H1 (cell line): ENCODE data around the gene RAD9A. TPM values are rescaled to one million over a fixed set of nuclear protein-coding genes. Genes with fewer than 3 reads are reported as not detected.

Experiments
- CTCF ChIA-PET: fragments of 300-600 bp; sonication (Branson Sonifier 250); formaldehyde crosslinking; loops from one replicate; lab custom pipeline; 2021; ENCODE audit not compliant: partially characterized antibody; lab: Charles Lee
- POLR2A ChIA-PET: fragments of 300-600 bp; sonication (Branson Sonifier 250); formaldehyde crosslinking; loops from one replicate; lab custom pipeline; 2021; ENCODE audit warnings: inconsistent platforms; ENCODE audit not compliant: partially characterized antibody; lab: Charles Lee
- DNase-seq, 2 experiments: peaks; one replicate each; pipeline versions ENCODE4 v3.0.0 to v3.0.0-alpha.2; 2010 to 2022; ENCODE audit warnings: low spot score in 2 of 2, low read depth in 1 of 2, mixed read lengths in 1 of 2
- FAIRE-seq: peaks from 2 replicates; lab custom pipeline; 2011; peaks lifted over from hg19 to GRCh38; lab: Jason Lieb, UNC
- H2AFZ ChIP-seq: 2 replicates; pipeline ENCODE4 v1.8.1; 2012; ENCODE audit warnings: low read length, inconsistent platforms
- H2AK5ac ChIP-seq: 2 replicates; pipeline ENCODE4 v1.6.1; 2013; ENCODE audit warnings: low read depth, low read length
- H2BK120ac ChIP-seq: replicated peaks from 2 replicates; pipeline ENCODE3; 2013; ENCODE audit warnings: low read depth, low read length, inconsistent platforms
- H2BK12ac ChIP-seq: 2 replicates; pipeline ENCODE4 v1.6.1; 2013; ENCODE audit warnings: low read depth, low read length
- H2BK15ac ChIP-seq: 2 replicates; pipeline ENCODE4 v1.6.1; 2013; ENCODE audit warnings: low read length
- H2BK20ac ChIP-seq: 2 replicates; pipeline ENCODE4 v1.6.1; 2013; ENCODE audit warnings: low read length
- H2BK5ac ChIP-seq: 2 replicates; pipeline ENCODE4 v1.6.1; 2013; ENCODE audit warnings: low read depth, low read length
- H3K14ac ChIP-seq: 2 replicates; pipeline ENCODE4 v1.6.1; 2013; ENCODE audit warnings: inconsistent platforms; ENCODE audit not compliant: insufficient read length
- H3K18ac ChIP-seq: 2 replicates; pipeline ENCODE4 v1.6.1; 2013; ENCODE audit warnings: low read length; ENCODE audit errors: extremely low read depth
- H3K23ac ChIP-seq: 2 replicates; pipeline ENCODE4 v1.6.1; 2013; ENCODE audit warnings: inconsistent platforms; ENCODE audit not compliant: insufficient read length
- H3K23me2 ChIP-seq: 2 replicates; pipeline ENCODE4 v1.6.1; 2013; ENCODE audit warnings: low read depth, low read length
- H3K27ac ChIP-seq: 2 replicates; pipeline ENCODE4 v1.6.1; 2011; ENCODE audit warnings: low read depth, low read length, inconsistent platforms
- H3K27me3 ChIP-seq, 4 experiments: replicated peaks in 1 of 4; 1 replicate in 1 of 4; 2 replicates in 3 of 4; pipeline versions ENCODE4 v1.6.1 to v1.8.1; 2011 to 2013; ENCODE audit warnings: low read length in 3 of 4, mild to moderate bottlenecking in 3 of 4, inconsistent platforms in 2 of 4, mixed read lengths in 2 of 4, moderate library complexity in 1 of 4; ENCODE audit not compliant: control insufficient read depth in 3 of 4, insufficient read depth in 3 of 4; ENCODE audit errors: extremely low read depth in 1 of 4
- H3K36me3 ChIP-seq, 4 experiments: 2 replicates each; pipeline versions ENCODE4 v1.6.1 to v1.8.1; 2011 to 2013; ENCODE audit warnings: mild to moderate bottlenecking in 4 of 4, low read length in 3 of 4, moderate library complexity in 2 of 4, control low read depth in 1 of 4, inconsistent platforms in 1 of 4; ENCODE audit not compliant: insufficient read depth in 4 of 4, control insufficient read depth in 2 of 4
- H3K4ac ChIP-seq: replicated peaks from 2 replicates; pipeline ENCODE3; 2013; ENCODE audit warnings: low read length, low read depth, mixed read lengths, inconsistent platforms; ENCODE audit not compliant: insufficient read length
- H3K4me1 ChIP-seq, 4 experiments: replicated peaks in 1 of 4; 1 replicate in 1 of 4; 2 replicates in 3 of 4; pipeline versions ENCODE4 v1.6.1 to v1.8.1; 2011 to 2013; ENCODE audit warnings: low read length in 3 of 4, inconsistent platforms in 2 of 4, mixed read lengths in 1 of 4; ENCODE audit not compliant: insufficient read depth in 4 of 4, control insufficient read depth in 3 of 4
- H3K4me2 ChIP-seq, 2 experiments: 2 replicates each; pipeline versions ENCODE4 v1.6.1 to v1.8.1; 2011 to 2013; ENCODE audit warnings: low read depth in 2 of 2, low read length in 2 of 2, control low read depth in 1 of 2, inconsistent platforms in 1 of 2, mild to moderate bottlenecking in 1 of 2; ENCODE audit not compliant: insufficient read depth in 1 of 2
- H3K4me3 ChIP-seq, 4 experiments: fragments of 200-600, 300-600 bp in 1 of 4; sonication (generic), shearing (Covaris generic), sonication (Bioruptor Twin) in 1 of 4; 2 replicates each; pipeline versions ENCODE4 v1.5.1 to v1.8.1; 2011 to 2016; ENCODE audit warnings: low read length in 4 of 4, low read depth in 3 of 4, control low read depth in 2 of 4, inconsistent platforms in 2 of 4, mild to moderate bottlenecking in 2 of 4, mixed read lengths in 1 of 4, moderate library complexity in 1 of 4; ENCODE audit not compliant: insufficient read depth in 2 of 4; ENCODE audit errors: extremely low read depth in 1 of 4
- H3K56ac ChIP-seq: replicated peaks from 2 replicates; pipeline ENCODE3; 2013; ENCODE audit warnings: low read depth, mild to moderate bottlenecking, mixed read lengths, low read length, inconsistent platforms; ENCODE audit not compliant: insufficient read length
- H3K79me1 ChIP-seq: 2 replicates; pipeline ENCODE4 v1.6.1; 2013; ENCODE audit warnings: low read depth, low read length, control low read depth
- H3K79me2 ChIP-seq, 2 experiments: 2 replicates each; pipeline versions ENCODE4 v1.6.1 to v1.8.1; 2012 to 2013; ENCODE audit warnings: low read length in 2 of 2, mild to moderate bottlenecking in 2 of 2, inconsistent platforms in 1 of 2; ENCODE audit not compliant: insufficient read depth in 2 of 2, control insufficient read depth in 1 of 2
- H3K9ac ChIP-seq, 4 experiments: replicated peaks in 1 of 4; 1 replicate in 1 of 4; 2 replicates in 3 of 4; pipeline versions ENCODE4 v1.6.1 to v1.8.1; 2011 to 2013; ENCODE audit warnings: low read depth in 3 of 4, low read length in 3 of 4, control low read depth in 2 of 4, mild to moderate bottlenecking in 2 of 4, moderate library complexity in 2 of 4, inconsistent platforms in 1 of 4; ENCODE audit errors: extremely low read depth in 1 of 4
- H3K9me3 ChIP-seq, 2 experiments: 2 replicates each; pipeline versions ENCODE4 v1.6.1 to v1.8.1; 2012 to 2013; ENCODE audit warnings: mild to moderate bottlenecking in 2 of 2, moderate library complexity in 2 of 2, control low read depth in 1 of 2, inconsistent platforms in 1 of 2, low read depth in 1 of 2, low read length in 1 of 2, mixed read lengths in 1 of 2; ENCODE audit not compliant: insufficient read depth in 2 of 2
- H4K20me1 ChIP-seq, 2 experiments: replicated peaks in 1 of 2; 2 replicates each; pipeline versions ENCODE3 to v1.8.1; 2011 to 2013; ENCODE audit warnings: inconsistent platforms in 2 of 2, low read length in 2 of 2, mild to moderate bottlenecking in 1 of 2; ENCODE audit not compliant: insufficient read depth in 2 of 2, control insufficient read depth in 1 of 2
- H4K5ac ChIP-seq: 2 replicates; pipeline ENCODE4 v1.6.1; 2013; ENCODE audit warnings: low read length, low read depth, mixed read lengths, inconsistent platforms; ENCODE audit not compliant: insufficient read length
- H4K8ac ChIP-seq: 2 replicates; pipeline ENCODE4 v1.8.0; 2013; ENCODE audit warnings: mild to moderate bottlenecking, moderate library complexity, low read length, inconsistent platforms; ENCODE audit not compliant: insufficient read depth; ENCODE audit errors: extremely low read depth
- H4K91ac ChIP-seq: replicated peaks from 2 replicates; pipeline ENCODE3; 2013; ENCODE audit warnings: low read length, mixed read lengths, inconsistent platforms; ENCODE audit not compliant: insufficient read length
- BACH1 ChIP-seq: IDR thresholded peaks from 2 replicates; pipeline ENCODE4 v1.6.1; 2012; ENCODE audit warnings: low read length, improper control_type of control experiment
- CTCF ChIP-seq, 3 experiments: IDR thresholded peaks; 1 replicate in 2 of 3; 2 replicates in 1 of 3; pipeline versions ENCODE4 v1.5.1 to v1.6.1; 2011; ENCODE audit warnings: low read length in 3 of 3, mild to moderate bottlenecking in 3 of 3, inconsistent platforms in 2 of 3, low read depth in 1 of 3, moderate library complexity in 1 of 3; ENCODE audit not compliant: insufficient read depth in 1 of 3; ENCODE audit errors: control extremely low read depth in 1 of 3
- E2F6 ChIP-seq: IDR thresholded peaks from 2 replicates; pipeline ENCODE4 v1.6.1; 2012; ENCODE audit warnings: inconsistent platforms
- GABPA ChIP-seq: IDR thresholded peaks from 2 replicates; pipeline ENCODE4 v1.6.1; 2011; ENCODE audit warnings: mild to moderate bottlenecking, low read length, moderate library complexity, borderline replicate concordance; ENCODE audit not compliant: insufficient read depth
- NRF1 ChIP-seq: IDR thresholded peaks from 2 replicates; pipeline ENCODE4 v1.6.1; 2011; ENCODE audit warnings: mild to moderate bottlenecking, low read depth, low read length, improper control_type of control experiment
- POLR2A ChIP-seq, 2 experiments: IDR thresholded peaks; 1 replicate in 1 of 2; 2 replicates in 1 of 2; pipeline ENCODE4 v1.6.1; 2011; ENCODE audit warnings: low read depth in 2 of 2, low read length in 2 of 2, mild to moderate bottlenecking in 2 of 2; ENCODE audit errors: control extremely low read depth in 1 of 2
- SIN3A ChIP-seq, 2 experiments: IDR thresholded peaks in 1 of 2; conservative IDR thresholded peaks in 1 of 2; 2 replicates each; pipeline ENCODE4 v1.6.1; 2011 to 2012; ENCODE audit warnings: low read length in 2 of 2, improper control_type of control experiment in 1 of 2, low read depth in 1 of 2, mild to moderate bottlenecking in 1 of 2
- SIX5 ChIP-seq: IDR thresholded peaks from 2 replicates; pipeline ENCODE4 v1.6.1; 2011; ENCODE audit warnings: mild to moderate bottlenecking, low read depth, low read length
- SP1 ChIP-seq: IDR thresholded peaks from 2 replicates; pipeline ENCODE4 v1.6.1; 2011; ENCODE audit warnings: low read depth, low read length
- WGBS, 2 experiments: shearing (Covaris generic) in 1 of 2; methylation state at CpG; one replicate each; pipeline versions ENCODE4 v1.1.6 to v1.1.7; 2013 to 2015; ENCODE audit warnings: low lambda C conversion rate in 2 of 2, mixed read lengths in 2 of 2, inconsistent platforms in 1 of 2, low coverage in 1 of 2, missing lambda C conversion rate in 1 of 2; ENCODE audit not compliant: insufficient replicate concordance in 2 of 2, insufficient coverage in 1 of 2, insufficient read length in 1 of 2; ENCODE audit errors: extremely low coverage in 1 of 2, missing lambda C conversion rate in 1 of 2; 5-methylcytosine and 5-hydroxymethylcytosine counted together
- polyA plus RNA-seq, 7 experiments: library from polyadenylated mRNA; depleted of rRNA in 3 of 7; stranded (reverse) in 5 of 7; unstranded in 2 of 7; fragments of >200 nt in 5 of 7; fragments of 200-250 nt in 2 of 7; gene quantifications; 1 replicate in 5 of 7; 2 replicates in 1 of 7; 4 replicates in 1 of 7; pipeline versions ENCODE4 v1.2.1 to v1.2.3, GENCODE V29; 2011 to 2013; ENCODE audit warnings: missing spikeins in 2 of 7, mixed read lengths in 2 of 7
- total RNA-seq: library from RNA; stranded (reverse); fragmentation: NEBNext Ultra II Directional; extraction: Animal tissue kit (Norgen Biotek cat#: 25700); gene quantifications from 2 replicates; pipeline ENCODE4 v1.2.1, GENCODE V29; 2021

Gene RAD9A
- total and polyA plus RNA-seq, 2 of the 8 experiments (the other 6 are each of a cell fraction or from before 2014, with no cell fraction given) = 22.2 to 25.5 TPM

- peaks cover 3% of the 10 kb centered on the region for H3K79me1 ChIP-seq
- H2AFZ ChIP-seq = no peak overlapping the region
- no peak overlapping the region for H4K5ac ChIP-seq
- no peaks in the 10 kb centered on the region for H3K9me3 ChIP-seq
- H3K23ac ChIP-seq = no peak overlapping the region
- no peak overlapping the region for H3K56ac ChIP-seq
- H3K27me3 ChIP-seq = no peaks in the 10 kb centered on the region
- H3K4me3 ChIP-seq = no peak overlapping the region
- peaks cover 0 to 5% of the 10 kb centered on the region in 2 experiments; a peak in 1 of 4 replicates for H3K79me2 ChIP-seq
- peak overlapping the region; percentile 35; the same call in 1 of the 2 replicates for H3K27ac ChIP-seq
- H3K18ac ChIP-seq = no peak overlapping the region
- peaks cover 6 to 25% (median 18%) of the 10 kb centered on the region in 4 experiments; a peak in 6 of 8 replicates for H3K36me3 ChIP-seq
- no peak overlapping the region for H2BK20ac ChIP-seq
- H2AK5ac ChIP-seq = no peak overlapping the region
- no peak for DNase-seq
- no peak overlapping the region for H3K9ac ChIP-seq
- no peak overlapping the region for H4K91ac ChIP-seq
- ChIA-PET POLR2A (interaction anchor here (0.9 to 2.6 kb wide), 15 partner anchors 9 to 93 kb away, joined by 3 to 13 read pairs (median 4); partner anchors contain the start of genes AIP, RPS6KB2 and SSH3), CTCF (interaction anchor here (0.6 to 34.8 kb wide), 6 partner anchors 13 to 69 kb away, joined by 3 to 1305 read pairs (median 4); partner anchors contain the start of gene POLD4)
- peak overlapping the region; percentile 88; the same call in 1 of the 2 replicates for H2BK5ac ChIP-seq
- H2BK15ac ChIP-seq = no peak overlapping the region
- H3K14ac ChIP-seq = no peak overlapping the region
- no peak overlapping the region for H2BK120ac ChIP-seq
- 92% methylated on average over 19 of the region's 19 CpGs; no CpG with 5 or more reads in 1 of the 2 experiments for WGBS, 2 experiments
- H2BK12ac ChIP-seq = 0 out of 2 replicates have a peak overlapping the region, but pooled peaks have one; percentile 50
- no peak for FAIRE-seq
- H3K23me2 ChIP-seq = peaks cover 13% of the 10 kb centered on the region
- no peak overlapping the region for H3K4me2 ChIP-seq
- peaks cover 0 to 11% of the 10 kb centered on the region in 2 experiments for H4K20me1 ChIP-seq
- peaks cover 0 to 12% (median 6%) of the 10 kb centered on the region in 4 experiments; a peak in 5 of 7 replicates for H3K4me1 ChIP-seq
- H3K4ac ChIP-seq = no peak overlapping the region
- H4K8ac ChIP-seq = no peak overlapping the region; the same call in 1 of the 2 replicates
- TF ChIP-seq GABPA (no peak), BACH1 (no peak), E2F6 (no peak), CTCF (IDR thresholded peaks at IDR 0.05; ENCODE audit: control extremely low read depth in 1 of 3, insufficient read depth in 1 of 3, low read depth in 1 of 3, low read length in 3 of 3) (no peak), SIX5 (no peak), POLR2A (IDR thresholded peaks at IDR 0.05; ENCODE audit: control extremely low read depth in 1 of 2, low read depth in 2 of 2, low read length in 2 of 2) (no peak), SP1 (no peak), NRF1 (no peak), SIN3A (conservative IDR thresholded peaks at IDR 0.05 in 1 of 2, IDR thresholded peaks at IDR 0.05 in 1 of 2; ENCODE audit: low read depth in 1 of 2, low read length in 2 of 2) (no peak)
Observed at GRCh38 chr11:67395555-67396258, 3.9 kb downstream of the RAD9A start.
